OCI-LY1 (cell line): ENCODE data around the gene PTPRG.

ENCODE experiments used
- H2AFZ ChIP-seq: fragments of 200-600 bp; sonication (generic), shearing (Covaris generic); 2 replicates; pipeline ENCODE4 v1.6.0; 2014; ENCODE audit warnings: antibody characterized with exemption, mild to moderate bottlenecking, low read length
- H3F3A ChIP-seq: fragments of 200-600 bp; sonication (generic), shearing (Covaris generic); 2 replicates; pipeline ENCODE4 v1.6.0; 2014; ENCODE audit warnings: mild to moderate bottlenecking, antibody characterized with exemption, low read length, moderate library complexity; ENCODE audit not compliant: insufficient read depth
- H3K27ac ChIP-seq: fragments of 200-600 bp; sonication (generic); 2 replicates; pipeline ENCODE4 v1.5.1; 2014; ENCODE audit warnings: low read length, mixed run types, mild to moderate bottlenecking, low read depth; ENCODE audit not compliant: poor library complexity, severe bottlenecking
- H3K27me3 ChIP-seq: fragments of 200-600 bp; sonication (generic); 2 replicates; pipeline ENCODE4 v1.6.0; 2014; ENCODE audit warnings: antibody characterized with exemption, mild to moderate bottlenecking, low read length, moderate library complexity; ENCODE audit not compliant: insufficient read depth
- H3K36me3 ChIP-seq: fragments of 200-600 bp; sonication (generic); 2 replicates; pipeline ENCODE4 v1.6.1; 2014; ENCODE audit warnings: mild to moderate bottlenecking, antibody characterized with exemption, low read length, moderate library complexity, mixed read lengths; ENCODE audit not compliant: insufficient read depth
- H3K4me1 ChIP-seq: fragments of 200-600 bp; sonication (generic); 2 replicates; pipeline ENCODE4 v1.5.1; 2014; ENCODE audit warnings: mild to moderate bottlenecking, low read length, moderate library complexity; ENCODE audit not compliant: insufficient read depth, severe bottlenecking
- H3K4me2 ChIP-seq: fragments of 200-600 bp; sonication (generic), shearing (Covaris generic); 2 replicates; pipeline ENCODE4 v1.6.1; 2014; ENCODE audit warnings: low read length
- H3K4me3 ChIP-seq: fragments of 200-600 bp; sonication (generic); 2 replicates; pipeline ENCODE4 v1.5.1; 2014; ENCODE audit warnings: low read length, low read depth, mild to moderate bottlenecking, mixed read lengths; ENCODE audit not compliant: poor library complexity, severe bottlenecking
- H3K79me2 ChIP-seq: fragments of 200-600 bp; shearing (Covaris generic); 2 replicates; pipeline ENCODE4 v1.6.1; 2016; ENCODE audit warnings: mixed run types, low read length, mixed read lengths; ENCODE audit not compliant: insufficient read depth
- H3K9ac ChIP-seq: fragments of 200-600 bp; sonication (generic), shearing (Covaris generic); 2 replicates; pipeline ENCODE4 v1.6.1; 2014; ENCODE audit warnings: mild to moderate bottlenecking, low read length, mixed read lengths
- H3K9me2 ChIP-seq: fragments of 200-600 bp; sonication (generic), shearing (Covaris generic); 2 replicates; pipeline ENCODE4 v1.6.1; 2014; ENCODE audit warnings: low read depth, mild to moderate bottlenecking, low read length, mixed read lengths
- H3K9me3 ChIP-seq: fragments of 200-600 bp; shearing (Covaris generic); 2 replicates; pipeline ENCODE4 v1.6.1; 2014; ENCODE audit warnings: low read length, mixed read lengths
- H4K20me1 ChIP-seq: fragments of 200-600 bp; sonication (generic), shearing (Covaris generic); 2 replicates; pipeline ENCODE4 v1.6.0; 2016; ENCODE audit warnings: mild to moderate bottlenecking, low read length; ENCODE audit not compliant: insufficient read depth
- EZH2 ChIP-seq: fragments of 200-600 bp; sonication (generic), shearing (Covaris generic); IDR thresholded peaks from 2 replicates; pipeline ENCODE4 v1.8.0; 2017; ENCODE audit warnings: borderline replicate concordance, mixed run types, mild to moderate bottlenecking, antibody characterized with exemption, low read length, moderate library complexity, mixed read lengths
- TF ChIP-seq, protein P1 (sequence below): fragments of 200-600 bp; sonication (generic), shearing (Covaris generic); IDR thresholded peaks from 2 replicates; pipeline ENCODE4 v1.5.1; 2017; ENCODE audit warnings: mild to moderate bottlenecking, antibody characterized with exemption, low read length, moderate library complexity, mixed read lengths

The PTPRG gene

DNA sequence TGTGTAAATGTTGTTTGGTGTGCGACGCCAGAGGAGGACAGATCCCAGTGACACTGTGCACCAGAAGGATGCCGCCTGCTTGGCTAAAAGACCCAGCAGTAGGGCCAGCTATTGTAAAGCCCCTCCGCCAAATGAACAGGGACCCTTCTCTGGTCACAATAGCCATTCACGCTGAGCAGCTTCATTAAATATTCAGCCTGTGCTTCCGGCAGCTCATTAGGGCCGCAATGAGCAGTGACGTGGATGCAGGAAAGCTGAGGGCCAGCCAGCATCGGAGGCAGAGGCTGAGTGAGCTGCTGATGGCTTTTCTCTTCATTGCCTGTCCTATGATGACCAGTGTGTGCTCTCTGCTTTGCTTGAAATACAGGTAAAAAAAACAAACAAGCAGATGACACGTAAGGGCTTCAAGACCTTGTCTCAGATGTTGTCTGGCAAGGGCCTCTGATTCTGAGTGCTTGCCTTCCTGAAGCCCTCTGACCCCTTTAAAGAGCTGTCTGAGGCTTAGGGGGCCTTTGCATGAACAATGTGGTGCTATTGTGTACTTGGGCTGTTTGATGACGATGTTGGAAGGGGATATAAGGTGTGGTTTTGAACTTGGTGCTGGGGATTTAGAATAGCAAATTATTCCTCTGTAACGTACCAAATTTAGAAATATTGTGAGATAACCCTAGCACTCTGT, 681.6 kb downstream of the PTPRG start:
- Histone ChIP-seq H3K79me2 (no peaks in the 10 kb centered on the region), H3K9me2 (no peaks in the 10 kb centered on the region), H3F3A (no peaks in the 10 kb centered on the region), H3K4me1 (no peaks in the 10 kb centered on the region), H3K9ac (no peak overlapping the region), H3K4me2 (no peak overlapping the region), H2AFZ (no peak overlapping the region), H3K9me3 (no peaks in the 10 kb centered on the region), H3K27me3 (no peaks in the 10 kb centered on the region), H4K20me1 (no peaks in the 10 kb centered on the region), H3K36me3 (no peaks in the 10 kb centered on the region), H3K4me3 (no peak overlapping the region), H3K27ac (no peak overlapping the region)
- no peak for TF ChIP-seq EZH2
- TF ChIP-seq, protein P1, sequence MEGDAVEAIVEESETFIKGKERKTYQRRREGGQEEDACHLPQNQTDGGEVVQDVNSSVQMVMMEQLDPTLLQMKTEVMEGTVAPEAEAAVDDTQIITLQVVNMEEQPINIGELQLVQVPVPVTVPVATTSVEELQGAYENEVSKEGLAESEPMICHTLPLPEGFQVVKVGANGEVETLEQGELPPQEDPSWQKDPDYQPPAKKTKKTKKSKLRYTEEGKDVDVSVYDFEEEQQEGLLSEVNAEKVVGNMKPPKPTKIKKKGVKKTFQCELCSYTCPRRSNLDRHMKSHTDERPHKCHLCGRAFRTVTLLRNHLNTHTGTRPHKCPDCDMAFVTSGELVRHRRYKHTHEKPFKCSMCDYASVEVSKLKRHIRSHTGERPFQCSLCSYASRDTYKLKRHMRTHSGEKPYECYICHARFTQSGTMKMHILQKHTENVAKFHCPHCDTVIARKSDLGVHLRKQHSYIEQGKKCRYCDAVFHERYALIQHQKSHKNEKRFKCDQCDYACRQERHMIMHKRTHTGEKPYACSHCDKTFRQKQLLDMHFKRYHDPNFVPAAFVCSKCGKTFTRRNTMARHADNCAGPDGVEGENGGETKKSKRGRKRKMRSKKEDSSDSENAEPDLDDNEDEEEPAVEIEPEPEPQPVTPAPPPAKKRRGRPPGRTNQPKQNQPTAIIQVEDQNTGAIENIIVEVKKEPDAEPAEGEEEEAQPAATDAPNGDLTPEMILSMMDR: no peak

DNA sequence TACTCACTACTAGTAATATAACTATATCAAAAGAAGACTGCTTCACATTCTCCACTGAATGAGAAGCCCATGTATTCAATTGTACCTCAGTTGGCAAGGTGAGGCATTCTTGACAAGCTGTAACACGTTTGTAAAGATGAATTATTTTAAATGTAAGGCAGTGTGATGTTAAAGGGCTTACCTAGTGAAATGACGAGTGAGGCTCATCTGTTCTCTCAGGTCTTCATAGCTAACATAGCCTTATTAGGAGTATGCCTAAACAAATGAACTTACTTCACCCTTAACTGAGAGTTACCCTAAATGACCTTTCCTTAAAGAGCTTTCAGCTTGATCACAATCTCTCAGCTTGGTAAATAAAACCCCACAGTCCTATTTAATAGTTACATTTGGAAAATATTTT, 684.7 kb downstream of the PTPRG start:
- Histone ChIP-seq H3K27ac (no peak overlapping the region), H3K79me2 (no peaks in the 10 kb centered on the region), H3F3A (no peaks in the 10 kb centered on the region), H3K27me3 (no peaks in the 10 kb centered on the region), H3K36me3 (no peaks in the 10 kb centered on the region), H2AFZ (no peak overlapping the region), H3K4me1 (no peaks in the 10 kb centered on the region), H3K9me3 (no peaks in the 10 kb centered on the region), H3K9me2 (no peaks in the 10 kb centered on the region), H3K4me2 (no peak overlapping the region), H3K9ac (no peak overlapping the region), H3K4me3 (no peak overlapping the region), H4K20me1 (no peaks in the 10 kb centered on the region)
- no peak for TF ChIP-seq EZH2
- TF ChIP-seq, protein P1: no peak

DNA sequence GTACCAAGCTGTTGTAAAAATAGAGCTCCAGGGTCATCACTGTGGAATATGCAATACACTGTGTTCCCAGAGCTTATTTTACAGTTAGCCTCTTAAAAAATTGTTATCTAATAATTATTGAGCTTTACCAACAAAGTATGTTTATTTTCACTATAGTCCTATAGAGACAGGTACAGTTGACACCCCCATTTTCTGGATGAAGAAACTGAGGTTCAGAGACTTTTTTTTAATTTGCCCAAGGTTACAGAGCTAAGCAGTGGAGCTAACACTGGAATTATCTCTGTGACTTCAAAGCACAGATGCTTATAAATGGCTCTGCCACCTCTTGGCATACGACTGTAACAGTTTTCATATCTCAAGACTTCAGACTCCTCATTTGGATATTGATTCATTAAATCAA, 685.6 kb downstream of the PTPRG start:
- H3K9ac ChIP-seq: no peak overlapping the region
- no peak overlapping the region for H3K27ac ChIP-seq
- no peaks in the 10 kb centered on the region for H3K27me3 ChIP-seq
- H3K36me3 ChIP-seq: no peaks in the 10 kb centered on the region
- H3K4me2 ChIP-seq: no peak overlapping the region
- no peaks in the 10 kb centered on the region for H3F3A ChIP-seq
- no peaks in the 10 kb centered on the region for H3K9me2 ChIP-seq
- no peaks in the 10 kb centered on the region for H4K20me1 ChIP-seq
- H3K9me3 ChIP-seq: no peaks in the 10 kb centered on the region
- H3K4me3 ChIP-seq: no peak overlapping the region
- H2AFZ ChIP-seq: no peak overlapping the region
- TF ChIP-seq, protein P1: no peak
- TF ChIP-seq EZH2: no peak
- H3K4me1 ChIP-seq: no peaks in the 10 kb centered on the region
- no peaks in the 10 kb centered on the region for H3K79me2 ChIP-seq
